HG03469 (cell line): ENCODE data around the gene CLIC4.
"Not testable (repeated sequence)": the region's sequence is repeated elsewhere in the genome, so short reads cannot be mapped to it uniquely, and the experiment has no call there.

Source experiments
- ATAC-seq: cut with Tn5 transposase; IDR thresholded peaks from one replicate; pipeline ENCODE4 v1.9.1; 2021; ENCODE audit warnings: mild to moderate bottlenecking, moderate library complexity, moderate number of reproducible peaks; ENCODE audit not compliant: unreplicated experiment

Gene CLIC4

DNA sequence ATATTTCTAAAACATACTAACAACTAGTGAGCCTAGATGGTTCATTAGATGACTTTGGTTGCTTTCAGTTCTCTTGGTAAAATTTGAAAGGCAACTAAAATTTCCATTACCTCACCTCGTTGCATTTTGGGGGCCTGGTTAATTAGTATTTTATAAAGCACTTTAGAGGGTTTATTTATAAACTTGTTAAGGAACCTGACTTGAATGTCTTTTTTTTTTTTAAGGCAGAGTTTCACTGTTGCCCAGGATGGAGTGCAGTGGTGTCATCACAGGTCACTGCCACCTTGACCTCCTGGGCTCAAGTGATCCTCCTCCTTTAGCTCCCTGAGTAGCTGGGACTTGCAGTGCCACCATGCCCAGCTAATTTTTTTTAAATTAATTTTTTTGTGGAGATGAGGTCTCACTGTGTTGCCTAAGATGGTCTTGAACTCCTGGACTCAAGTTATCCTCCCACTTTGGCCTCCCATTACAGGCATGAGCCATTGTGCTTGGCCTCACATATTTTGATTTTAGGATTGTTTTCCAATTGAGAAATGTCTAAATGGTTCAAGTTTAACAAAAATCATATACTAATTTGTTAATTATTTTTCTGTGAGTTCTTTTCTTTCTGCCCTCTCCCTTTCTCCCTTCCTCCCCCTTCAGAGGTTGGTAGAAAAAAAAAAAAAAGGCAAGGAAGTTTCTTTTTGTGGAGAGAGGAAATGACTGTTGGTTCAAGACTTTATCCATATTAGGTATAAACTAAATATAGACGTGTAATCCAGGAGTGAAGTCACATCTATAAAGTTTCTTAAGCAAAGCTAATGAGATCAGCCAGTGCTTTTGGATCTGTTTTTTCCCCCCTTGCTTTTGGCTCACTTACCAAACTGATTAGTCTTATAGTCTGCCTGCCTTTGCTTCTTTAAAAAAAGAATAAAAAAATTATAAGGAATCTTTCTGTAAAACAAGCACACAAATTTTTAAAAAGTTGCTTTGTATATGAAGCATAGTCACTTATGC is 24.7 kb downstream of the CLIC4 start:
- no peak for ATAC-seq

DNA sequence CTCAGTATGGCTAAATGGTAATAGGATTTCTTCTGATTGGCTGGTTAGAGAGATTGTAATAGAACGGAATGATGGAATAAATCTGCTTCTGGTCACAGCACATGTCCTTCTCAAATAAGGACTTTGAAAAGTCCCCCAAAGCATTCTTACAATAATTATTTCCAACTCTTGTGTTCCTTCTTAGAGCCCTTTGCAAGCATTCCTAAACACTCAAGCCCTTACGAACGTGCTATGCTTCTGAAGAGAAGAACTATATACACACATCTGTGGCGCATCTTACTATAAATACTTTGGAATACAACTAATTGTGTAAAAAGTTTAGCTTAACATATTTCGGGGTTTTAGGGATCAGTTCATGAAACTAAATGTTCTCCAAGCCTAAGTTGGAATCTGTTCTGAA is 25.6 kb downstream of the CLIC4 start:
- ATAC-seq: no peak

DNA sequence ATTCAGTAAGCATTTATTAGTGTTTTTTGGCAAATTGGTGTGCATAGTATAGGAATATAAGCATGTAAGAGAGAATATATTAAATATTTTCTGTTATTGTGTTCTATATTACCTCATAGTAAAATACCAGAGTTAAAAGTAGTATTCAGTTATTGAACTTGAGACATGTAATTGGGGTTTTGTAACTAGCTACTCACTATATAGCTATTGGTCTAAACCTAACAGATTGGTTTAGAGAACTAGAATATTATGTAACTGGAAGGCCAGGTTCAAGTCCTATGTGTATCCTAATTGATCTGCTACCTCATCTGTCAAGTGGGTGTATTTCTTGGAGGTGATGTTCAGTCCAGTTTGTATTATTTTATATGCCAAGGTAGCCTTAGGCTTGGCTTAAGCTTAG is 26.3 kb downstream of the CLIC4 start:
- no peak for ATAC-seq

DNA sequence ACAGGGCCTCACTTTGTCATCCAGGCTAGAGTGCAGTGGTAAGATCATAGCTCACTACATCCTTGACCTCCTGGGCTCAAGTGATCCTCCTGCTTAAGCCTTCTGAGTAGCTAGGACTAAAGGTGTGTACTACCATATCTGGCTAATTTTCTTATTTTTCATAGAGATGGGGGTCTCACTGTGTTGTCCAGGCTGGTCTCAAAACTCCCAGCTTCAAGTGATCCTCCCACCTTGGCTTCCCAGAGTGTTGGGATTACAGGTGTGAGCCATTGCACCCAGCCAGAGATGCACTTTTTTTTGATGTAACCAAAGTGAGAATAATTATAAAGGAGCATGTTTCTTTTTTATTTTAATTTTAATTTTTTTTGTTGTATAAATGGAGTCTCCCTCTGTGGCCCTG is 28.4 kb downstream of the CLIC4 start:
- no peak for ATAC-seq

DNA sequence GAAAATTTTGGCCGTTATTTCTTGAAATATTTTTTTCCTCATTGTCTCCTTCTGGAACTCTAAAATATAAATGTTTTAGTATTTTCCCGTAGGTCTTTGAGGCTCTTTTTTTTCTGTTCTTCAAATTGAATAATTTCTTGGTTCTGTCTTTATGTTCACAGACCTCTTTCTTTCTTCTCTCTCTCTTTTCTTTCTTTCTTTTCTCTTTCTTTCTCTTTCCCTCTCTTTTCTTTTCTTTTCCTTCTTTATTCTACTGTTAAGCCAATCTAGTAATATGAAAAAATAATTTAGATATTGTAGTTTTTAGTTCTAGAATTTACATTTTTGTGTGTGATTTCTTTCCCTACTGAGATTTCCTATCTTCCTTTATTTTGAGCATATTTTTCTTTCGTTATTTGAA is 30.1 kb downstream of the CLIC4 start:
- ATAC-seq: no peak

DNA sequence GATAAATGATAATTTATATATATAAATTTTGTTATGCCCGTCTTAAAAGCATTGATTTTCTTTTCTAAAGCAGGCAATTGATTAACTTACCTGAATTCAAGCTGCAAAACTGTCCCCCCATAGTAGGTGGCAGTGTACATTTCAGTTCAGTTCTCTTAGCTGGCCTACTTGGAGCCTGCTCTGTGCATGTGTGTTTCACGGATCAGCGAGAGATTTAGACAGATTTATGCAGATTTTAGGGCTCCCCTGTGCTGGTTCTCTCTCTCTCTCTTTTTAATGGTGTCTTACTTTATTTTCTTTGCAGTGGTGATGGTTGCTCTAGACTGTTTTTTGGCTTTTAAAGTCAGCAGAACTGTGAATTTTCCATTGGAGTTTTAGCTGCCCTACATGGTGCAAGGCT is 30.7 kb downstream of the CLIC4 start:
- ATAC-seq: no peak

DNA sequence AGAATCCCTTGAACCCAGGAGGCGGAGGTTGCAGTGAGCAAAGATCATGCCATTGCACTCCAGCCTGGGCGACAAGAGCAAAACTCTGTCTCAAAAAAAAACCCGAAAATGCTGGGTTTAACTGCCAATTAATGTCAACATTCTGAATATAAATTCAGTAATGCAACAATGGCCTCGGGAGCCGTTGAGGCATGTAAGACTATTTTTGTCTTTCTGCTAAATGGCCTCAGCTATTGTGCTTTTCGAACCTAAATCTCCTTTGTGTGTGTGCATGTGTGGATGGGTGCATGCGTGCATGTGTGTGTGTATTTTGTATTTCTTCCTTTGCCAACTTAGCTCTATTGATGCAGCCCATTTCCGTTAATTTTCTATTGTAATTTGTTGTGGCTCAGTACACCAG is 31.6 kb downstream of the CLIC4 start:
- ATAC-seq: no peak

DNA sequence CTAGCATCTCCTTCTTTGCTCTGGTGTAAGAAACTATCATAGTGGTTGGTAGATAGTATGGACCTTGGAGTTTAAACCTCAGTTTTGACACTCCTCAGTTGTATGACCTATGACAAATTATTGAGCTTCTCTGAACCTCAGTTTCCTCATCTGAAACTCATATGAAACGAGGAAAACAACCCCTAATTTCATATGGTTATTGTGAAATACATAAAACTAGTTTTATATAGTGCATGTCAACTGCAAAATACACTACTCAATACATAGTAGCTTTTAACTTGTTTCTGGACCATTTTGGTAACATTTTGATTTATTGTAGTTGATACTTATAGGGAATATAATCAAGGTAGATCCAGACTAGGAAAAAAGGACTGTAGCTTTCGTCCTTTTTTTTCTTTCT is 32.9 kb downstream of the CLIC4 start:
- ATAC-seq: no peak

DNA sequence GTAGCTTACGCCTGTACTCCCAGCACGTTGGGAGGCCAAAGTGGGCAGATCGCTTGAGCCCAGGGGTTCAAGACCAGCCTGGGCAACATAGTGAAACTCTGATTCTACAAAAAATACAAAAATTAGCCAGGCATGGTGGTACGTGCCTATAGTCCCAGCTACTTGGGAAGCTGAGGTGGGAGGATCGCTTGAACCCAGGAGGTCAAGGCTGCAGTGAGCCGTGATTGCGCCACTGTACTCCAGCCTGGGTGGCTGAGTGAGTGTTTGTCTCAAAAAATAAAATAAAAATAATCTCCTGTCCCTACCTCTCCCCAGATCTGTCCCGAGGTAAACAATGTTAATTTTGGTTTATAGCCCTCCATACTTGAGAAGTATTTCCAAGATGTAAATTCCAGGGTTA is 34.0 kb downstream of the CLIC4 start:
- ATAC-seq: not testable (repeated sequence)

DNA sequence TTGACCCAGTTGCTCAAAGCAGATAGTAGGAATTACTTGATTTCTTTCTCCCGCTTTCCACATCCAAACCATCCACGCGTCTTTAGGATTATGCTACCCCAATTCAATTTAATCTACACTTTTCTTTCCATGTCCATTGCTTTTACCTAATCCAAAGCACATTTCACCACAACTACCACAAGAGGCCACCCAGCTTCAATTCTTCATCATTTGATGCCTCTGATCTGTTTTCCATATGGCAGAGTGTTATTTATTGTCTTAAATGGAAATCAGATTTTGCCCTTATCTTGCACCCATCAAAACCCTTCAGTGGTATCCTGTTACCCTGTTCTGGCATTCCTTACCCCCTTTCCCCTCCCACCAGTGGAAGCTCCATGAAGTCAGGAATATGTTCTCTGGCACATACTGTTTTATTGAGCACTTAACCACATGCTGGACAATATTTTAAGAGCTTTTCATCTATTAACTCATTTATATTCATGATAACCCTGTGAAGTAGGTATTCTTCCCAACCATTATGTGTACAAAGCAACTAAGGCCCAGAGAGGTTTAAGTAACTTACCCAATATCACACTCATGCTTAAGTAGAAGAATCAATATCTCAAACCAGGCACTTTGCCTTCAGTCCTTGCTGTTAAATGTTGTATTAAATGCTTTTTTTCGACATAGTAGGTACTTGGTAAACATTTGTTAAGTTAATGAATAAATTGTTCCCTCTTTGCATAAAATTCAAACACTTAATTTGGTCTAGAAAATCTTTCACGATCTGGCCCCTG is 34.6 kb downstream of the CLIC4 start:
- ATAC-seq: no peak

DNA sequence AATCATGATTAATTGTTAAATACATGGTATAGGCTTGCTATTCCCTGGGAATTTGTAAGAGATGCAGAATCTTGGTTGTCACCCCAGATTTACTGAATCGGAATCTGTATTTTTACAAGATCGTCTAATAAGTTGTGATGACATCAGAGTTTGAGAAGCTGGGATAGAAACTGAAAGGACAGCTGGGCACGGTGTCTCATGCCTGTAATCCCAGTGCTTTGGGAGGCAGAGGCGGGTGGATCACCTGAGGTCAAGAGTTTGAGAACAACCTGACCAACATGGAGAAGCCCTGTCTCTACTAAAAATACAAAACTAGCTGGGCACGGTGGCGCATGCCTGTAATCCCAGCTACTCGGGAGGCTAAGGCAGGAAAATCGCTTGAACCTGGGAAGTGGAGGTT is 35.4 kb downstream of the CLIC4 start:
- not testable (repeated sequence) for ATAC-seq

DNA sequence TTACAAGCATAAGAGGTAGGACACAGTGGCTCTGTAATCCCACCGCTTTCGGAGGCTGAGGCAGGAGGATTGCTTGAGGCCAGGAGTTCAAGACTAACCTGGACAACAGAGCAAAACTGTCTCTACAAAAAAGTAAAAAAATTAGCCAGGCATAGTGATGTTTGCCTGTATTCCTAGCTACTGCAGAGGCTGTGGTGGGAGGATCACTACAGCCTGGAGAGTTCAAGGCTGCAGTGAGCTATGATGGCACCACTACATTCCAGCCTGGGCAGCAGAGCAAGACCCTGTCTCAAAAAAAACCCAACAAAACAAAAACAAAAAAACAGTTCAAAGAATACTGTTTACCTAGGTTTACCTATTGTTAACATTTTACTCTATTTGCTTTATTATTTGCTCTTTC is 37.4 kb downstream of the CLIC4 start:
- ATAC-seq: no peak

DNA sequence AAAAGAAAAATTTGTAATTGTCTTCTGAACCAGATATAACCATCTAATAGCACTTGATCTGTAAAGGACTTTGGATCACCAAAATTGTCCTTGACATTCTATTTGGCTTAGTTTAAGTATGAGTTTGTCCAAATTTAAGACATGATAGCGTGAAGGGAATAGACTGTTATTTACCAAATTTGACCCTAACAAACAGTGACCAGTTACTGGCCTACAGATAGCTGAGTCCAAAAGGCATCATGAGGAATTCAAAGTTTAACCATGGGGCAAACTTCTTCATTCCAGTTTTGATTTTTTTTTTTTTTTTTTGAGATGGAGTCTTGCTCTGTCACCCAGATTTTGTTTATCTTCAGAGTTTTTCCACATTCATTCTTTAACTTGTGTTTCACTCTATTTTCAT is 38.5 kb downstream of the CLIC4 start:
- ATAC-seq: no peak

DNA sequence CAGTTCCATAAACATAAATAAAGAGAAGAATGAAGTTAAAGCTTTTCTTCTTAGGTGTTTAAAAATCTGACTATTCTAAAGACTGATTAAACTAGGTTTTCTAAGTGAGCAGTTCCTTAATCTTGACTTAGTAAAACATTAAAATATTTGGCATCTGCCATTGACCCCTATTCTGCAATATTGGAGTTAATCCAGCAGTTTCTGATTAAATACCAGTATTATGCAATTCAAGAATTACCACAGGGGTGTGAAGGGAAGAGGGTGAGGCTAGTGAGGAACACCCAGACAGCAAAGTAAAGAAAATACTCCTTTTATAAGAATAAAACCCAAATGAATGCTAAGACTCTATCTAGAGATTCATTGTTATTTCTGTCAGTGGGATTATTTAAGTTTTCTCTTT is 40.9 kb downstream of the CLIC4 start:
- ATAC-seq: no peak

DNA sequence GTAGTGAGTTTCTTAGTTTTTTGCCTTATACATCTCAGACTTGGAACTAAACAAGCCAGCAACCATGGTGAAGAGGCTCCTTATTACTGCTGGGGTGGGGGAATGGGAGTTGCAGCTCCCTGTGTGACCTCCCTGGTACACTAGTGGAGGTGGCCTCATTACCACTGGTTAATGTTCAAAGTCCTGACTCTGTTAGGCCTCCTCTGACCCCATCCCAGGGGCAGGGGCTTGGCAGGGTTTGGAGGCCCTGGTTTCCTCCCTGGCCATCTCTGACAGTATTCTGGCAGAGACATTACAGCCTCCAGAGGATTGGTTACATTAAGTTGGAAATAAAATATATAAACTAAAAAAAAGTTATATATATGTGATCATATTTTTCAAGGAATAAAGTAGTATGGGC is 45.2 kb downstream of the CLIC4 start:
- ATAC-seq: no peak

DNA sequence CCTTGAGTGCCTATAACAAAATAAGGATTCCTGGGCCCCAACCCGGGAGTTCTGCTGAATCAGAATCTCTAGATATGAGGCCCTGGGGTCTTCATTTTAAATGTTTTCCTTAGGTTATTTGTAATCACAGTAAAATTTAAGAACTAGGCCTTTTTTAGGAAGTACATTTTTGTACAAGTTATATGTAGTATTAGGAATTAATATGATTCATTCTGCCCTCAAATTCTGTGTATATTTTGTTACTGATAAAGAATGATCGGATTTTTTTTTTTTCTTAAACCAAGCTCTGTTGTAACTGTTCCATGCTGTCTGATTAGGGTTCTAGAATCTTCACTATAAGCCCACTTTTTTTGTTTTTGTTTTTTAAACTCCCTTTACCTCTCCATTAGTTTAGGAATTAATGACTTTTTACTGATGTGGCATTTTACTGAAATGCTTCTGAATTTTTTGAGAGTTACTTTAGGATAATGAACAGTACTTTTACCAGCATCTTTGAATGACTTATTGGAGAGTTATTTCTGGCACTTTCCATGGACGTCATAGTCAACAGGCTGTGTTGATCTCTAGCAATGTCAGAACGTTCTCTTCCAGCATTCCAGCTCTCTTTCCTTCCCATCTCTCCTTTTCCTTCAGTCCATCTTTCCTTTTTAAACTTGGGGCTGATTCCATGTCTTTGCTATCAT is 48.3 kb downstream of the CLIC4 start:
- no peak for ATAC-seq

DNA sequence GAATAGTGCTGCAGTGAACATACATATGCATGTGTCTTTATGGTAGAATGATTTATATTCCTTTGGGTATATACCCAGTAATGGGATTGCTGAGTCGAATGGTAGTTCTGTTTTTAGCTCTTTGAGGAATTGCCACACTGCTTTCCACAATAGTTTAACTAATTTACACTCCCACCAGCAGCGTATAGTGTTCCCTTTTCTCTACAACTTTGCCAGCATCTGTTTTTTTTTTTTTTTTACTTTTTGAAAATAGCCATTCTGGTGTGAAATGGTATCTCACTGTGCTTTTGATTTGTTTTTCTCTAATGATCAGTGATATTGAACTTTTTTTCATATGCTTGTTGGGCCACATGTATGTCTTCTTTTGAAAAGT is 48.9 kb downstream of the CLIC4 start:
- ATAC-seq: not testable (repeated sequence)

DNA sequence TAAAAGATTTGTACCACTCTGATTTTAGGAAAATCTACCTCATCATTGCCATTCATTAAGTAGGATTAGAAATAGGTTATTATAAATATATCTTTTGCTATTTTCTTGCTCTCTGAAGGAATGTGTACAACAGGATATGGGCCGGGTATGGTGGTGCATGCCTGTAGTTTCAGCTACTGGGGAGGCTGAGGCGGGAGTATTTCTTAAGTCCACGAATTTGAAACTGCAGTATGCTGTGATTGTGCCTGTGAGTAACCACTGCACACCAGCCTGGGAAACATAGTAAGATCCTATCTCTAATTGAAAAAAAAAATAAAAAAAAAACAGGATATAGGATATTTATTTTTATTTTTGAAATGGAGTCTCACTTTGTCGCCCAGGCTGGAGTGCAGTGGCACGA is 50.0 kb downstream of the CLIC4 start:
- no peak for ATAC-seq

DNA sequence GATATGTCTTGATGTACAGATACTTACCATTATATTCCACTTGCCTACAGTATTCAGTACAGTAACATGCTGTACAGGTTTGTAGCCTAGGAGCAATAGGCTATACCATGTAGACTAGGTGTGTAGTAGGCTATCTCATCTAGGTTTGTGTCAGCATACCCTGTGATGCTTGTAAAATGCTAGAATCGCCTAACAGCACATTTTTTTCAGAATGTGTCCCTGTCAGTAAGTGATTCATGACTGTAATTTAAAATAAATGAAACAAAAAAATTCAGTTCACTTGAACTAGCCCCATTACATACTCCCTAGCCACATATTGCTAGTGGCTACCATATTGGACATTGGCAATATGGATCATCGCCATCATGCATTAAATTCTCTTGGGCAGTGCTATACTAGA is 51.3 kb downstream of the CLIC4 start:
- ATAC-seq: no peak

DNA sequence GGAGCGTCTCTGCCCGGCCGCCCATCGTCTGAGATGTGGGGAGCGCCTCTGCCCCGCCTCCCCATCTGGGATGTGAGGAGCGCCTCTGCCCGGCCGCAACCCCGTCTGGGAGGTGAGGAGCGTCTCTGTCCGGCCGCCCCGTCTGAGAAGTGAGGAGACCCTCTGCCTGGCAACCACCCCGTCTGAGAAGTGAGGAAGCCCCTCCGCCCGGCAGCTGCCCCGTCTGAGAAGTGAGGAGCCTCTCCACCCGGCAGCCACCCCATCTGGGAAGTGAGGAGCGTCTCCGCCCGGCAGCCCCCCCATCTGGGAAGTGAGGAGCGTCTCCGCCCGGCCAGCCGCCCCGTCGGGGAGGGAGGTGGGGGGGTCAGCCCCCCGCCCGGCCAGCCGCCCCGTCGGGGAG is 54.0 kb downstream of the CLIC4 start:
- not testable (repeated sequence) for ATAC-seq

DNA sequence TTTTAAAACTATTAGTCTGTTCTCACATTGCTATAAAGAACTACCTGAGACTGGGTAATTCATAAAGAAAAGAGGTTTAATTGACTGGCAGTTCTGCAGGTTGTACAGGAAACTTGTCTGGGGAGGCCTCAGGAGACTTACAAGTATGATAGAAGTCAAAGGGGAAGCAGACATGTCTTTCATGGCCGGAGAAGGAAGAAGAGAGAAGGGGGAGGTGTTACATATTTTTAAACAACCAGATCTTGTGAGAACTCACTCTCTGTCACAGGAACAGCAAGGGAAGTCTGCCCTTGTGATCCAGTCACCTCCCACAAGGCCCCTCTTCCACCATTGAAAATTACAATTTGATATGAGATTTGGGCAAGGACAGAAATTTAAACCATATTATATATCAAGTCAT is 55.9 kb downstream of the CLIC4 start:
- no peak for ATAC-seq

DNA sequence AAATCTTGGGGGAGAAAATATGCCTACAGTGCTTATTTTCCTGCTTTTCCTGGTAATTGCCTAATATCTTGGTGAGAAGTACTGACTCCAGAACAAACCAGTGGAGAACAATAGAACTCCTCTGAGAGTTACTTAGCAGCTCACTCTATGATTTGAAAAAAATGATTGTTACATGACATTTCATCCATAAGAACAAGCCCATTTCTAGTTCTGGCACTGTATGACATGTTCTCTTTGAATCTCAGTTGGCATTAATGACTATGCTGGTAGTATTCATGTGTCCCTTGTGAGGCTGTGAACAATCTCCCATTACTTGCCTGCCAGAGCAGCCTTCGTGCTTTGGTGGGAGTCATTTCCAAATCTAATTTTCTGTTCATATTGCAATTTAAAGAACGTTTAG is 58.0 kb downstream of the CLIC4 start:
- ATAC-seq: no peak
